Aorta (tissue), 5 donors: Measurements from ENCODE around the gene VWF. TPM values are rescaled to one million over a fixed set of nuclear protein-coding genes. Genes with fewer than 3 reads are reported as not detected.

Experiments
- ATAC-seq: fragments of 200-7000 bp; cut with Tn5 transposase; one replicate; pipeline ENCODE4 v1.9.1; 2022; ENCODE audit warnings: moderate library complexity; ENCODE audit not compliant: low FRiP score
- DNase-seq, 2 donors: peaks; one replicate each; pipeline ENCODE4 v3.0.0-alpha.2; 2020
- H3K27ac ChIP-seq, 2 donors: one replicate each; pipeline ENCODE4 v1.5.1; 2013; ENCODE audit warnings: low read length in 2 of 2, mild to moderate bottlenecking in 2 of 2, moderate library complexity in 2 of 2, control low read depth in 1 of 2, inconsistent platforms in 1 of 2, low read depth in 1 of 2
- H3K27me3 ChIP-seq, 2 donors: one replicate each; pipeline ENCODE4 v1.6.1; 2013; ENCODE audit warnings: control low read depth in 1 of 2, low read length in 1 of 2, mild to moderate bottlenecking in 1 of 2, moderate library complexity in 1 of 2; ENCODE audit not compliant: insufficient read depth in 2 of 2, control insufficient read depth in 1 of 2
- H3K36me3 ChIP-seq, 2 donors: one replicate each; pipeline ENCODE4 v1.6.1; 2013; ENCODE audit warnings: control low read depth in 1 of 2, low read length in 1 of 2, mild to moderate bottlenecking in 1 of 2; ENCODE audit not compliant: insufficient read depth in 2 of 2, control insufficient read depth in 1 of 2
- H3K4me1 ChIP-seq, 2 donors: one replicate each; pipeline ENCODE4 v1.6.1; 2013; ENCODE audit warnings: low read length in 2 of 2, control low read depth in 1 of 2, mild to moderate bottlenecking in 1 of 2, moderate library complexity in 1 of 2; ENCODE audit not compliant: insufficient read depth in 2 of 2, control insufficient read depth in 1 of 2
- H3K4me3 ChIP-seq, 2 donors: one replicate each; pipeline ENCODE4 v1.5.1; 2013; ENCODE audit warnings: low read length in 2 of 2, control low read depth in 1 of 2, mild to moderate bottlenecking in 1 of 2
- H3K9me3 ChIP-seq: one replicate; pipeline ENCODE4 v1.6.1; 2013; ENCODE audit warnings: mild to moderate bottlenecking, low read length; ENCODE audit not compliant: control insufficient read depth
- WGBS, 2 donors: extraction: QIAGEN DNeasy Blood & Tissue Kit; methylation state at CpG; one replicate each; pipeline ENCODE4 v1.1.7; 2013; 5-methylcytosine and 5-hydroxymethylcytosine counted together
- intact Hi-C, 2 donors: fragments of 100-400 bp; cut with DNase I; formaldehyde crosslinking; loops; one replicate each; pipeline versions ENCODE4 v1.14.2 to v1.15.0; 2022
- polyA plus RNA-seq, 2 donors: library from polyadenylated mRNA; stranded (reverse); fragments of 200-250 nt; gene quantifications; one replicate each; pipeline ENCODE4 v1.2.3, GENCODE V29; 2013
- total RNA-seq, 2 donors: library from RNA; stranded (reverse); fragmentation: NEBNext Ultra II Directional; extraction: Animal tissue kit (Norgen Biotek cat#: 25700); gene quantifications; one replicate each; pipeline ENCODE4 v1.2.1, GENCODE V29; 2021
- donor health status: healthy with polysubstance abuse.
- donor health status: Bipolar disorder and iron deficiency.
- donor health status: DM: no; HTN: no; CAD: no.
- donor health status: DM: no; HTN: no; CAD: no.
- donor health status: DM: yes; HTN: yes; CAD: no.

Gene VWF
- total and polyA plus RNA-seq, 4 donors: 1.3 to 619 (median 263) TPM

GRCh38 chr12:5976711-5977110 lies 147.8 kb downstream of the VWF start:
- Histone ChIP-seq H3K27me3 (no peaks in the 10 kb centered on the region), H3K36me3 (no peaks in the 10 kb centered on the region), H3K27ac (no peak overlapping the region), H3K4me3 (no peak overlapping the region), H3K4me1 (no peaks in the 10 kb centered on the region), H3K9me3 (no peaks in the 10 kb centered on the region)
- no peak for ATAC-seq
- no peak for DNase-seq
- intact Hi-C loops: no loop called here
- 73 to 81% methylated on average over 6 of the region's 6 CpGs for WGBS, 2 donors

DNA sequence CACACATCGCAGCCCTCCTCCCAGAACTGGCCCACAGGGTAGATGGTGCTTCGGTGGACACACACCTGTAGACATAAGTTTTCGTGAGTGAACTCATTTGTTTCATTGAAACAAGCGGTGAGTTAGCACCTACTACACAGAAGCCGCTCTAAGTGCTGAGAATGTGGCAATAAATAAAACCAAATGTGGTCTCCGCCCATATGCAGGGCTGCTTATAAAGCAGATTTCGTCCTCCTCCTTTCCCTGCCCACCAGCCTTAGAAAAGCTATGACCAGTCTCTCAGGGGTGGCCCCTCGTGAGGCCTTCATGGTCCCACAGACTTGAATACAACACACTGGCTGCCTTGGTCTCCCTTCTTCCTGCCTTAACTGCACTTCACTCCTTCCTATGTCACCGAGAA lies 148.3 kb downstream of the VWF start:
- Histone ChIP-seq H3K4me3 (no peak overlapping the region), H3K4me1 (no peaks in the 10 kb centered on the region), H3K27me3 (no peaks in the 10 kb centered on the region), H3K9me3 (no peaks in the 10 kb centered on the region), H3K27ac (no peak overlapping the region), H3K36me3 (no peaks in the 10 kb centered on the region)
- ATAC-seq (peak; percentile 23), DNase-seq (no peak)
- 89 to 91% methylated on average over 9 of the region's 9 CpGs for WGBS, 2 donors
- intact Hi-C loops: no loop called here

GRCh38 chr12:5973461-5974115 lies 150.9 kb downstream of the VWF start:
- Histone ChIP-seq H3K27ac (no peak overlapping the region), H3K36me3 (no peaks in the 10 kb centered on the region), H3K27me3 (no peaks in the 10 kb centered on the region), H3K4me1 (no peaks in the 10 kb centered on the region), H3K4me3 (no peak overlapping the region), H3K9me3 (no peaks in the 10 kb centered on the region)
- no peak for ATAC-seq
- WGBS, 2 donors: 81 to 85% methylated on average over 8 of the region's 8 CpGs
- intact Hi-C loops: no loop called here
- no peak for DNase-seq

- Histone ChIP-seq H3K4me1 (no peaks in the 10 kb centered on the region), H3K27me3 (no peaks in the 10 kb centered on the region), H3K27ac (no peak overlapping the region), H3K9me3 (no peaks in the 10 kb centered on the region), H3K36me3 (no peaks in the 10 kb centered on the region), H3K4me3 (no peak overlapping the region)
- 65 to 78% methylated on average over 8 of the region's 8 CpGs for WGBS, 2 donors
- no peak for DNase-seq
- ATAC-seq: no peak
- intact Hi-C loops: no loop called here
These were observed 152.1 kb downstream of the VWF start for GRCh38 chr12:5972387-5972786.

- 89 to 90% methylated on average over 10 of the region's 10 CpGs for WGBS, 2 donors
- Histone ChIP-seq H3K36me3 (no peaks in the 10 kb centered on the region), H3K27ac (no peak overlapping the region), H3K4me3 (no peak overlapping the region), H3K9me3 (no peaks in the 10 kb centered on the region), H3K4me1 (no peaks in the 10 kb centered on the region), H3K27me3 (no peaks in the 10 kb centered on the region)
- DNase-seq: no peak
- ATAC-seq: no peak
- intact Hi-C loops: no loop called here
These were observed 153.1 kb downstream of the VWF start for GRCh38 chr12:5971194-5971850.

GRCh38 chr12:5969974-5970690 lies 154.3 kb downstream of the VWF start:
- Histone ChIP-seq H3K27ac (no peak overlapping the region), H3K4me3 (no peak overlapping the region), H3K4me1 (no peaks in the 10 kb centered on the region), H3K27me3 (no peaks in the 10 kb centered on the region), H3K36me3 (no peaks in the 10 kb centered on the region), H3K9me3 (no peaks in the 10 kb centered on the region)
- WGBS, 2 donors: 92 to 96% methylated on average over 5 of the region's 5 CpGs
- no peak for DNase-seq
- no peak for ATAC-seq
- intact Hi-C loops: no loop called here

DNA sequence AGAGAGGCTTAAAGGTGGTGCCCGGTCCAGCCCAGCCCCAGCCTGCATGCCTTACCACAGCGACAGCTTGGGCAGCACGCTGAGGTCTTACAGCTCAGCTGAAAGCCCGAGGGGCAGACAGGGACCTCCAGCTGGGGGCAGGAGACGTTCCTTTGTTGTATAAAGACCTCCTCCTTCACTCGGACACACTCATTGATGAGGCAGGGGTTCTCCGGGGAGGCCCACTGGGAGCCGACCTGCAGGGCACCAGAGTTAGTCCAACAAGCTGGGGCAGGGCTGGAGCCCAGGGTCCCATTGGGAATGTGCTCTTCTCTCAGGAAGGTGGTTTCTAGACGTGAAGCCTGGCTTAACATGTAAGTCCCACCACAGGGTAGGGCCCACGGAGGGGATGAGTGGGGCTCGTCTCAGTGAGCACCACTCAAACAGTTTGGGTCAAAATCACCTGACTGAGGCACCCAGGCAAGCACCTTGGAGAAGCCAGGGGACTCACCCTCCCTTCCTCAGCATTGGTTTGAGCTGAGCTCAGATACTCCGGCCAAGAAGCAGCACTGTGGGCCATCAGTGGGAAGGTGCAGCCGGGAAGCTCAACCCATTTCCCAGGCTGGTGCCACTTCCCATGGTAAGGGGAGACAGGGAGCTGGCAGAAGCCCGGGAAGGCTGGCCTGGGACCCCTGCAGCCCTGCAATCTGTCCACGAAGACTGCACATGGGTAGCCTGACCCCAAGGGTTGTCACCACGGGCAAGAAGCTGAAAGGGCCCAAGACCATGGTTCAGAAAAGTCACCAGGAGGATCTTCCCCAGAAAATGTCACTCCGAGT lies 155.1 kb downstream of the VWF start:
- Histone ChIP-seq H3K27ac (no peak overlapping the region), H3K27me3 (no peaks in the 10 kb centered on the region), H3K9me3 (no peaks in the 10 kb centered on the region), H3K4me3 (no peak overlapping the region), H3K36me3 (no peaks in the 10 kb centered on the region), H3K4me1 (no peaks in the 10 kb centered on the region)
- 86% methylated on average over 17 of the region's 17 CpGs for WGBS, 2 donors
- DNase-seq: no peak
- no peak for ATAC-seq
- intact Hi-C loops: no loop called here

GRCh38 chr12:5967645-5968415 lies 156.6 kb downstream of the VWF start:
- Histone ChIP-seq H3K27ac (no peak overlapping the region), H3K36me3 (no peaks in the 10 kb centered on the region), H3K4me1 (no peaks in the 10 kb centered on the region), H3K27me3 (no peaks in the 10 kb centered on the region), H3K4me3 (no peak overlapping the region), H3K9me3 (no peaks in the 10 kb centered on the region)
- DNase-seq (no peak), ATAC-seq (no peak)
- intact Hi-C loops: no loop called here
- WGBS, 2 donors: 93% methylated on average over 17 of the region's 17 CpGs
